Keratinocyte (primary cell): ENCODE results near the gene PAAF1. TPM values are rescaled to one million over a fixed set of nuclear protein-coding genes. Genes with fewer than 3 reads are reported as not detected.

Source experiments
- DNase-seq: peaks from one replicate; pipeline ENCODE4 v3.0.0-alpha.2; 2011; ENCODE audit warnings: low read depth, missing footprints, low spot score
- FAIRE-seq: peaks from 2 replicates; lab custom pipeline; 2011; peaks lifted over from hg19 to GRCh38; lab: Jason Lieb, UNC
- H2AFZ ChIP-seq: 2 replicates; pipeline ENCODE4 v1.6.0; 2012; ENCODE audit warnings: low read length, control low read depth, inconsistent platforms; ENCODE audit not compliant: control insufficient read depth
- H3K27ac ChIP-seq: 2 replicates; pipeline ENCODE4 v1.5.1; 2011; ENCODE audit warnings: low read length; ENCODE audit not compliant: control insufficient read depth, insufficient read depth
- H3K27me3 ChIP-seq: 3 replicates; pipeline ENCODE4 v1.6.0; 2011; ENCODE audit warnings: low read length; ENCODE audit not compliant: control insufficient read depth, insufficient read depth; ENCODE audit errors: extremely low read depth
- H3K36me3 ChIP-seq, 2 experiments: 2 replicates in 1 of 2; 3 replicates in 1 of 2; pipeline ENCODE4 v1.5.1; 2011; ENCODE audit warnings: low read length in 2 of 2, mild to moderate bottlenecking in 1 of 2; ENCODE audit not compliant: control insufficient read depth in 2 of 2, insufficient read depth in 2 of 2; ENCODE audit errors: extremely low read depth in 1 of 2
- H3K4me1 ChIP-seq: 3 replicates; pipeline ENCODE4 v1.5.1; 2011; ENCODE audit warnings: low read length; ENCODE audit not compliant: control insufficient read depth, insufficient read depth; ENCODE audit errors: extremely low read depth
- H3K4me2 ChIP-seq: 3 replicates; pipeline ENCODE4 v1.6.0; 2011; ENCODE audit warnings: low read depth, low read length; ENCODE audit not compliant: control insufficient read depth, insufficient read depth; ENCODE audit errors: extremely low read depth
- H3K4me3 ChIP-seq, 3 experiments: fragments of 200-600 bp in 1 of 3; sonication (generic) in 1 of 3; 2 replicates in 2 of 3; 3 replicates in 1 of 3; pipeline ENCODE4 v1.5.1; 2011 to 2016; ENCODE audit warnings: low read length in 3 of 3, mild to moderate bottlenecking in 3 of 3, control low read depth in 2 of 3, inconsistent platforms in 1 of 3, low read depth in 1 of 3, mixed read lengths in 1 of 3, mixed run types in 1 of 3, moderate library complexity in 1 of 3; ENCODE audit not compliant: control insufficient read depth in 2 of 3, insufficient read depth in 2 of 3; ENCODE audit errors: extremely low read depth in 1 of 3
- H3K79me2 ChIP-seq: 2 replicates; pipeline ENCODE4 v1.6.0; 2012; ENCODE audit warnings: low read length; ENCODE audit not compliant: control insufficient read depth, insufficient read depth
- H3K9ac ChIP-seq: 3 replicates; pipeline ENCODE4 v1.6.0; 2011; ENCODE audit warnings: low read length; ENCODE audit not compliant: control insufficient read depth, insufficient read depth; ENCODE audit errors: extremely low read depth
- H3K9me1 ChIP-seq: 3 replicates; pipeline ENCODE4 v1.6.0; 2011; ENCODE audit warnings: low read length; ENCODE audit not compliant: control insufficient read depth, insufficient read depth; ENCODE audit errors: extremely low read depth
- H3K9me3 ChIP-seq: 2 replicates; pipeline ENCODE4 v1.5.1; 2012; ENCODE audit warnings: low read depth, low read length; ENCODE audit not compliant: control insufficient read depth
- H4K20me1 ChIP-seq: 3 replicates; pipeline ENCODE4 v1.6.0; 2011; ENCODE audit warnings: low read length; ENCODE audit not compliant: control insufficient read depth, insufficient read depth; ENCODE audit errors: extremely low read depth
- EZH2 ChIP-seq: IDR thresholded peaks from one replicate; pipeline ENCODE4 v1.6.1; 2012; ENCODE audit warnings: inconsistent platforms, mild to moderate bottlenecking, low read length, moderate library complexity
- dilution Hi-C: fragments of 300-500 bp; cut with MboI; formaldehyde crosslinking; loops from one replicate; pipeline ENCODE4 v1.7.0; 2020; ENCODE audit warnings: low sequenced_read_pairs; ENCODE audit not compliant: extremely low pct_ligation_motif_present
- polyA plus RNA-seq, 5 experiments: library from polyadenylated mRNA; depleted of rRNA in 3 of 5; stranded (reverse) in 3 of 5; stranded (forward) in 1 of 5; unstranded in 1 of 5; fragments of >200 nt; gene quantifications; 1 replicate in 1 of 5; 2 replicates in 3 of 5; 3 replicates in 1 of 5; pipeline versions ENCODE4 v1.2.1 to v1.2.3, GENCODE V29; 2011 to 2012; ENCODE audit warnings: missing spikeins in 2 of 5, low read depth in 1 of 5, low replicate concordance in 1 of 5
- TF ChIP-seq, protein P1 (sequence below), 3 experiments: IDR thresholded peaks in 1 of 3; conservative IDR thresholded peaks in 1 of 3; optimal IDR thresholded peaks in 1 of 3; 2 replicates in 2 of 3; 3 replicates in 1 of 3; pipeline versions ENCODE3 to v1.5.1; 2011; ENCODE audit warnings: low read length in 3 of 3, mild to moderate bottlenecking in 3 of 3, moderate library complexity in 2 of 3, control low read depth in 1 of 3, inconsistent platforms in 1 of 3; ENCODE audit not compliant: insufficient read depth in 2 of 3; ENCODE audit errors: extremely low read depth in 1 of 3

PAAF1 gene
- polyA plus RNA-seq, 1 donor (not counting 4 experiments of a cell fraction or from before 2014, with no cell fraction given) = 19.1 TPM

DNA sequence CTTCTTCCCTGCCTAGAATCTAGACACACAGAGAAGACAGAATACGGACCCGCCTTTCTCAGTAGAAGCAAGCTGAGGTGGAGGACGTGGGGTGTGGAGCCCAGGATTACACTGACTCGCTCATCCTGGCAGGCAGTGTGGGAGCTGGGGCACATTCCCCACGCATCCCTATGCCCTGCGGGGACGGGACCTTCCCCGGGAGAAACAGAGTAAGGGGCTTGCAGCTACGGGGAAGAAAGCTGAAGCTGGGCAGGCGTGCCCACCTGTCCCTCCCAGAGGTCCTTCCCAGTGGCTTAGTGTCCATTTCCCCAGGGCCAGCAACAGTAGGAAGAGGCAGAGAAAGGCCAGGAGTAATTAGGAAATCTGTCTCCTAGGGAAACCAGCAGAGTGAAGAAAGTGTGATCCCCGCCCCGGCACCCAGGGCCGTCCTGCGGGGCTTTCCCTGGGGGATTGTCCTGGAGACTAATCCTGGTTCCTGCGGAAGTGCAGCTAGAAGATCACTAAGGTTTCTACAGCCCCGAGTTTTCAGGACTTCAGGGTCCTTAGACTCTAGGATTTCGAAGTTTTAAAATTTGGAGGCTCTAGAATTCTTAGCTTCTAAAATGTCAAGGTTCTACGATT lies 81.8 kb downstream of the PAAF1 start:
- dilution Hi-C loops = no loop called here
- H3K9ac ChIP-seq = no peak overlapping the region
- H3K4me2 ChIP-seq = no peak overlapping the region
- H3K27ac ChIP-seq = no peak overlapping the region
- DNase-seq (no peak), FAIRE-seq (no peak)
- H4K20me1 ChIP-seq = no peaks in the 10 kb centered on the region
- H3K9me1 ChIP-seq = no peaks in the 10 kb centered on the region
- no peak overlapping the region for H3K4me3 ChIP-seq
- H3K9me3 ChIP-seq = no peaks in the 10 kb centered on the region
- no peak overlapping the region for H2AFZ ChIP-seq
- H3K27me3 ChIP-seq = peaks cover 9% of the 10 kb centered on the region
- no peaks in the 10 kb centered on the region for H3K36me3 ChIP-seq
- peaks cover 4% of the 10 kb centered on the region for H3K4me1 ChIP-seq
- H3K79me2 ChIP-seq = no peaks in the 10 kb centered on the region
- TF ChIP-seq, protein P1, sequence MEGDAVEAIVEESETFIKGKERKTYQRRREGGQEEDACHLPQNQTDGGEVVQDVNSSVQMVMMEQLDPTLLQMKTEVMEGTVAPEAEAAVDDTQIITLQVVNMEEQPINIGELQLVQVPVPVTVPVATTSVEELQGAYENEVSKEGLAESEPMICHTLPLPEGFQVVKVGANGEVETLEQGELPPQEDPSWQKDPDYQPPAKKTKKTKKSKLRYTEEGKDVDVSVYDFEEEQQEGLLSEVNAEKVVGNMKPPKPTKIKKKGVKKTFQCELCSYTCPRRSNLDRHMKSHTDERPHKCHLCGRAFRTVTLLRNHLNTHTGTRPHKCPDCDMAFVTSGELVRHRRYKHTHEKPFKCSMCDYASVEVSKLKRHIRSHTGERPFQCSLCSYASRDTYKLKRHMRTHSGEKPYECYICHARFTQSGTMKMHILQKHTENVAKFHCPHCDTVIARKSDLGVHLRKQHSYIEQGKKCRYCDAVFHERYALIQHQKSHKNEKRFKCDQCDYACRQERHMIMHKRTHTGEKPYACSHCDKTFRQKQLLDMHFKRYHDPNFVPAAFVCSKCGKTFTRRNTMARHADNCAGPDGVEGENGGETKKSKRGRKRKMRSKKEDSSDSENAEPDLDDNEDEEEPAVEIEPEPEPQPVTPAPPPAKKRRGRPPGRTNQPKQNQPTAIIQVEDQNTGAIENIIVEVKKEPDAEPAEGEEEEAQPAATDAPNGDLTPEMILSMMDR (optimal IDR thresholded peaks at IDR 0.05 in 1 of 3, IDR thresholded peaks at IDR 0.05 in 1 of 3, conservative IDR thresholded peaks at IDR 0.05 in 1 of 3; ENCODE audit: extremely low read depth in 1 of 3, insufficient read depth in 2 of 3, low read length in 3 of 3) = no peak
- TF ChIP-seq EZH2 = no peak

DNA sequence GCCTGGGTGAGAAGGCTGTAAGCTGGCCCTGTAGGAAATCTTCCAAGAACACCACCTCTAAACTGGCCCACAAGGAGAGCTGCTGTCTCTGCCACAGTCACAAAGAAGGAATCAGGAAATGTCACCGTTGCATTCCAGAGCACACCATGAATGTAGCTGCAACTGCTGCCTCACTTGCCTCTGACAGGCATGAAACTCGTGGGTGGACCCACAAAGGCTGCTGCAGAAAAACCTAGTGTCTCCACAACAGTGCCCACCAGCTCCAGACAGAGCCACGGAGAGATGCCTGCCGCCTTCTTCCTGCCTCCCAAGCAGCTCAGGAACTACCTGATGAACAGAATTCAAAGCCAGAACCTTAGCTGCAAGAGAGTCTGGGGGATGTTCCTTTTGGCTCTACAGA lies 84.5 kb downstream of the PAAF1 start:
- FAIRE-seq (no peak), DNase-seq (no peak)
- Histone ChIP-seq H3K4me3 (no peak overlapping the region), H3K9me3 (no peaks in the 10 kb centered on the region), H3K9ac (no peak overlapping the region), H3K4me2 (no peak overlapping the region), H3K79me2 (no peaks in the 10 kb centered on the region), H3K4me1 (no peaks in the 10 kb centered on the region), H3K36me3 (no peaks in the 10 kb centered on the region), H2AFZ (no peak overlapping the region), H4K20me1 (no peaks in the 10 kb centered on the region), H3K27ac (no peak overlapping the region), H3K9me1 (no peaks in the 10 kb centered on the region), H3K27me3 (peaks cover 9% of the 10 kb centered on the region)
- dilution Hi-C loops = no loop called here
- TF ChIP-seq, protein P1 (optimal IDR thresholded peaks at IDR 0.05 in 1 of 3, IDR thresholded peaks at IDR 0.05 in 1 of 3, conservative IDR thresholded peaks at IDR 0.05 in 1 of 3; ENCODE audit: extremely low read depth in 1 of 3, insufficient read depth in 2 of 3, low read length in 3 of 3) = no peak
